Transverse colon (tissue), 4 donors: Measurements from ENCODE around the gene CAND2.

Experiments
- CTCF ChIP-seq, 5 experiments: fragments of 200-600 bp in 3 of 5; fragments of 450-650 bp in 2 of 5; sonication (generic) in 3 of 5; IDR thresholded peaks; 1 replicate in 2 of 5; 2 replicates in 3 of 5; pipeline ENCODE4 v1.5.1; 2016 to 2017; ENCODE audit warnings: antibody characterized with exemption in 5 of 5, inconsistent platforms in 3 of 5, mild to moderate bottlenecking in 2 of 5, moderate library complexity in 1 of 5
- POLR2AphosphoS5 ChIP-seq, 3 donors: sonication (generic); formaldehyde crosslinking; IDR thresholded peaks; one replicate each; pipeline ENCODE4 v1.6.1; 2016; ENCODE audit warnings: antibody characterized with exemption in 3 of 3

DNA sequence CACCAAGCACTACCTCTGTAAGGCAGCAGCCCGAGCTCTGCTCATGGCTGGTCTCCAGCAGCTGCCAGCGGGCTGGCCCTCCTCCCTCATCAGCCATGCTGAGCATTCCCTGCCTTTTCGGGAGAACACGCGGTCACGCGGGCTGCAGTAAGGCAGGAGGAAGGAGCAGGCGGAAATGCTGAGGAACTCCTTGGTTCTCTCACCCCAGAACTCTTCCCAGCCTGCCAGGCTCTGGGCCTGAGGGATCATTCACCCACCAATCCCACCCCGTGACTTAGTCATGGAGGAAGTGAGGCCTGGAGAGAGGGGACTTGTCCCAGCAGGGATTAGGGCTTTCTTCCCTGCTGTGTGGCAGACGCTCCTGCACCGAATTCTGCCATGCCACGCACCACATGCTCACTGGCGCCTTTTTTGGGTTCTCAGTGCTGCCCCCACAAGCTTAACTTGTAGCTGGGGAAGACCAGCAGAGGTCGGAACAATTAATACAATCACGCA, 87.8 kb downstream of the CAND2 start:
- TF ChIP-seq POLR2AphosphoS5 (IDR thresholded peaks at IDR 0.05): no peak
- no peak for TF ChIP-seq CTCF (IDR thresholded peaks at IDR 0.05)
